Smooth muscle cell (in vitro differentiated cells): Measurements from ENCODE around the gene SGCG. TPM values are rescaled to one million over a fixed set of nuclear protein-coding genes. Genes with fewer than 3 reads are reported as not detected.

Source experiments
- DNase-seq: peaks from one replicate; lab custom pipeline; 2025; ENCODE audit not compliant: unreplicated experiment; lab: John Stamatoyannopoulos, UW
- H2AFZ ChIP-seq: fragments of 200-600 bp; sonication (generic); 2 replicates; pipeline ENCODE4 v1.6.0; 2016; ENCODE audit warnings: antibody characterized with exemption, low read depth, mild to moderate bottlenecking
- H3F3A ChIP-seq: fragments of 200-600 bp; sonication (generic); 2 replicates; pipeline ENCODE4 v1.6.0; 2017; ENCODE audit warnings: antibody characterized with exemption, low read depth
- H3K27ac ChIP-seq: fragments of 200-600 bp; sonication (generic); 2 replicates; pipeline ENCODE4 v1.5.1; 2016; ENCODE audit warnings: low read depth, mild to moderate bottlenecking
- H3K27me3 ChIP-seq: fragments of 200-600 bp; sonication (generic); 2 replicates; pipeline ENCODE4 v1.6.1; 2016; ENCODE audit warnings: low read depth, mild to moderate bottlenecking
- H3K36me3 ChIP-seq: fragments of 200-600 bp; sonication (generic); 2 replicates; pipeline ENCODE4 v1.5.1; 2016; ENCODE audit warnings: low read depth
- H3K4me1 ChIP-seq: fragments of 200-600 bp; sonication (generic); 2 replicates; pipeline ENCODE4 v1.5.1; 2016; ENCODE audit warnings: low read depth
- H3K4me2 ChIP-seq: fragments of 200-600 bp; sonication (generic); 2 replicates; pipeline ENCODE4 v1.6.0; 2016; ENCODE audit warnings: mild to moderate bottlenecking
- H3K4me3 ChIP-seq: fragments of 200-600 bp; sonication (generic); 2 replicates; pipeline ENCODE4 v1.5.1; 2016; ENCODE audit warnings: mild to moderate bottlenecking
- H3K79me2 ChIP-seq: fragments of 200-600 bp; sonication (generic); 2 replicates; pipeline ENCODE4 v1.6.0; 2016; ENCODE audit warnings: low read depth, mild to moderate bottlenecking
- H3K9ac ChIP-seq: fragments of 200-600 bp; sonication (generic); 2 replicates; pipeline ENCODE4 v1.6.0; 2016; ENCODE audit warnings: low read depth
- H3K9me3 ChIP-seq: fragments of 200-600 bp; sonication (generic); replicated peaks from 2 replicates; pipeline ENCODE4 v1.5.1; 2016; ENCODE audit warnings: low read depth
- H4K20me1 ChIP-seq: fragments of 200-600 bp; sonication (generic); 2 replicates; pipeline ENCODE4 v1.6.0; 2016; ENCODE audit warnings: low read depth
- CTCF ChIP-seq: fragments of 200-600 bp; sonication (generic); IDR thresholded peaks from 2 replicates; pipeline ENCODE4 v1.5.1; 2017; ENCODE audit warnings: borderline replicate concordance, mild to moderate bottlenecking, antibody characterized with exemption; ENCODE audit not compliant: insufficient read depth, poor library complexity, severe bottlenecking
- WGBS: methylation state at CpG from one replicate; pipeline ENCODE4 v1.1.7; 2016; ENCODE audit warnings: low lambda C conversion rate; 5-methylcytosine and 5-hydroxymethylcytosine counted together
- polyA plus RNA-seq: library from polyadenylated mRNA; unstranded; fragments of >200 nt; fragmentation: Nextera tagmentation; extraction: Ambion mirVana; gene quantifications from 2 replicates; pipeline ENCODE4 v1.2.1, GENCODE V29; 2016
- total RNA-seq: library from RNA; depleted of rRNA; stranded (reverse); fragments of >200 nt; gene quantifications from 2 replicates; pipeline ENCODE4 v1.2.3, GENCODE V29; 2014

The SGCG gene
- total and polyA plus RNA-seq, 2 experiments from 2014 or later: 2.3 to 5.1 TPM

GRCh38 chr13:23157781-23158180, 23.0 kb upstream of the SGCG start:
- TF ChIP-seq CTCF: no peak
- 96% methylated on average over 7 of the region's 7 CpGs for WGBS
- no peak overlapping the region for H3K4me3 ChIP-seq
- H3K9ac ChIP-seq: no peak overlapping the region
- no peaks in the 10 kb centered on the region for H3K9me3 ChIP-seq
- no peaks in the 10 kb centered on the region for H3K4me1 ChIP-seq
- H3K36me3 ChIP-seq: no peaks in the 10 kb centered on the region
- H3F3A ChIP-seq: no peaks in the 10 kb centered on the region
- no peak overlapping the region for H2AFZ ChIP-seq
- DNase-seq: no peak
- H3K27me3 ChIP-seq: no peaks in the 10 kb centered on the region
- H3K4me2 ChIP-seq: no peak overlapping the region
- H3K27ac ChIP-seq: no peak overlapping the region
- H4K20me1 ChIP-seq: no peaks in the 10 kb centered on the region
- no peaks in the 10 kb centered on the region for H3K79me2 ChIP-seq

- no peaks in the 10 kb centered on the region for H3K79me2 ChIP-seq
- WGBS: 3% methylated on average over 25 of the region's 25 CpGs
- H3F3A ChIP-seq: no peaks in the 10 kb centered on the region
- DNase-seq: no peak
- H3K9ac ChIP-seq: peak overlapping the region; percentile 26
- no peaks in the 10 kb centered on the region for H4K20me1 ChIP-seq
- no peaks in the 10 kb centered on the region for H3K27me3 ChIP-seq
- peak overlapping the region; percentile 95 for H2AFZ ChIP-seq
- peak overlapping the region; percentile 99 for H3K4me2 ChIP-seq
- H3K9me3 ChIP-seq: no peaks in the 10 kb centered on the region
- no peaks in the 10 kb centered on the region for H3K36me3 ChIP-seq
- H3K4me1 ChIP-seq: no peaks in the 10 kb centered on the region
- H3K4me3 ChIP-seq: peak overlapping the region; percentile 75
- H3K27ac ChIP-seq: no peak overlapping the region
- TF ChIP-seq CTCF: peak; percentile 69
Observed at GRCh38 chr13:23159205-23159759, 21.5 kb upstream of the SGCG start.

GRCh38 chr13:23159760-23160637, 20.8 kb upstream of the SGCG start:
- peak overlapping the region; percentile 75 for H3K4me3 ChIP-seq
- WGBS: under 1% methylated on average over 45 of the region's 79 CpGs

More at GRCh38 chr13:23159760-23160637, 20.8 kb upstream of the SGCG start:
- Histone ChIP-seq H3F3A (no peaks in the 10 kb centered on the region), H3K36me3 (no peaks in the 10 kb centered on the region), H4K20me1 (no peaks in the 10 kb centered on the region), H3K79me2 (no peaks in the 10 kb centered on the region), H3K27ac (peak overlapping the region; percentile 44), H3K9ac (peak overlapping the region; percentile 49), H2AFZ (peak overlapping the region; percentile 95), H3K27me3 (no peaks in the 10 kb centered on the region), H3K4me2 (peak overlapping the region; percentile 99), H3K4me1 (no peaks in the 10 kb centered on the region), H3K9me3 (no peaks in the 10 kb centered on the region)
- TF ChIP-seq CTCF: no peak
- DNase-seq: no peak
